ENCODE data around the gene PARVB.
A peak's percentile ranks its signal among the peaks of the same experiment; 100 is the strongest.
"Not testable (repeated sequence)": the region's sequence is repeated elsewhere in the genome, so short reads cannot be mapped to it uniquely, and the experiment has no call there.

Gene PARVB

GRCh38 chr22:44029069-44029468 lies 5.0 kb downstream of the PARVB start:
- no peak for DNase-seq

DNA sequence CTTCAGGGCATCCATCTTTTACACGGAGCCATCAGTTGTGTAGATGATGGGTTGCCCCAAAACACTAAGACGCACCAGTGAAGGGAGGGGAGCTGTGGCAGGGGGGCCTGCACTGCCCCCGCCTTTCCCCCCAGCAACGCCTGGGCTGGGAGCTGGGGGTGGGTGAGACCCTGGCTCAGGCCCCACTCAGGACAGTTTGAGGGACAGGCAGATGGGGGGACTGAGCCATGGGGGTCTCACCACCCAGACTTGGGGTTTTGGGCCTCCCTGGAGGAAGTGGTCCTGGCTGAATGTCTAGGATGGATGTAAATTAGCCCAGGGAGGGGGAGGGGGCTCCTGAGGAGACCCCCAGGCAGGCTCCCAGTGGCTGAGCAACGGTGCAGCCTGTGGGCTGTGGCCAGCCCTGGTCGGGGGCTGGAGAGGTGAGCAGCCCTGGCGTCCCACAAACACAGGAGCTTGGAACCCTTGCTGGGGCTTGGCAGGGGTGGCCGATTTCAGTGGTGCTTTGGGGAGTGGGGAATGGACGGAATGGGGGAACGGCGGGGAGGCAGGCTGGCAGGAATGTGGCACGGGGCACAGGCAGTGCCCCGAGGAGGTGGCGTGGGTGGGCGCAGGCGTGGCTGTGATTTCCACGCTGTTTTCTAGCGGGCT lies 6.1 kb downstream of the PARVB start:
- DNase-seq, result no peak

DNA sequence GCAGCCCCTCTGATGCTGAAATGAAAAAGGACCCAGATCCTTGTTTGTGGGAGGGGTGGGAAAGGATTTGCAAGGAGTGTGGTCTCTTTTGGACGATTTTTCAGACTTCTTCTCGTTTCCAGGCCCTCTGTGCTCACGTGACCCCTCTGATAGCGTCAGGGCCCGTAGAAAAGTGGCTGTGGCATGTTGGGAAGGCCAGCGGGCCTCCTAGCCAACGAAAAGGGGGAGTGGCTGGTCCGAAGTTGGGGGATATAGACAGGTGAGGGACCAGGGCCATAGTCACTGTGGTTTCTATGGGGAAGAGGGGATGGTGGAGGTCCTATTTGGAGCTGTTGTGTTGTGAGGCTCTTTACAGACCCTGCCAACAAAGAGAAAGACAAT lies 6.6 kb downstream of the PARVB start:
- no peak for DNase-seq

- DNase-seq, result no peak
These were observed 7.3 kb downstream of the PARVB start for GRCh38 chr22:44031158-44031952.

DNA sequence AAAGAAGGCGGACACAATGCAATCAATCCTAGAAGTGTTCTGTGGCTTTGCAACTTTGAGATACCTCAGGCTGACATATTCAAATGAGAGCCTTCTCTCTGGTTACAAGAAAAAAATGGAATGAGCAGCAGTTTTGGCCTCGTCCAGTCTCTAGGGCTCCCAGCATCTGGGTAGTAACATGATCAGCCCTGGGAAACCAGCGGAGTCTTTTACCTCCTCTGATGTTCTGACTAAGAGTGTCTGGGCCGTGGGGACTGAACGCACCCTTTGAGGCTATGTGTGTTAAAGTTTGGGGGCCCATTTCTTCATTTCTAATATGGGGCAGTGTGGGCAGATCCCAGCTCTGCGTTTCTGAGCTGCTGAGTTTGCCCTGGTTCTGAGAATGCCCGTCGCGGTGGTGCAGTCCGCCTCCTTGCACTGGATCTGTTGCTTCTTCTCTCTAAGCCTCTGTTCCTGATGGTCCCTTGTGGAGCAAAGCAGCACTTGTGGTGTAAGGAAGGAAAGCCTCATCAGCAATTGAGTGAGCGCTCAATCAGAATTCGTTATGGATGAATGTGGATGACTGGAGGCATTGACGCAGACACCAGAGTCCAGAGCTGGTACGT lies 8.1 kb downstream of the PARVB start:
- no peak for DNase-seq

GRCh38 chr22:44033287-44033686 lies 9.2 kb downstream of the PARVB start:
- DNase-seq, result no peak

DNA sequence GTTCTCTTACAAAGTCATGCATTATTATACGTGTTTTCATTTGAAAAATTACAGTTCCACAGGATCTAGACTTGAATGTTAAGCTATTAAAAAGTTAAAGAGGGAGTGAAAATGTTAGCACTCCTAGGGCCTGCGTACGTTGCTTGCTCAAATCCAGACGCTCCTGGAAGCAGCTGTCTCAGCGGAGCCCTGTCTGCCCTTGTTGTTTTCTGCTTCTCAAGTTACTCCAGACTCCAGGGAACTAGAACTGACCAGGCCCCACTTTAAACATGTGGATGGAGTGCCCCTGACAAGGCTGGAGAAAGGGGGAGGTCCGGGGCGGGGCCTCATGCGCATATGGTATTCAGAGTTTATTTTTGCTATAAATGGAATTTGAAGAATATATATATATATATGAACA lies 9.6 kb downstream of the PARVB start:
- peak; percentile 44 for DNase-seq

GRCh38 chr22:44037519-44038375 lies 13.6 kb downstream of the PARVB start:
- DNase-seq, result no peak

GRCh38 chr22:44039566-44040171 lies 15.6 kb downstream of the PARVB start:
- DNase-seq, result no peak

DNA sequence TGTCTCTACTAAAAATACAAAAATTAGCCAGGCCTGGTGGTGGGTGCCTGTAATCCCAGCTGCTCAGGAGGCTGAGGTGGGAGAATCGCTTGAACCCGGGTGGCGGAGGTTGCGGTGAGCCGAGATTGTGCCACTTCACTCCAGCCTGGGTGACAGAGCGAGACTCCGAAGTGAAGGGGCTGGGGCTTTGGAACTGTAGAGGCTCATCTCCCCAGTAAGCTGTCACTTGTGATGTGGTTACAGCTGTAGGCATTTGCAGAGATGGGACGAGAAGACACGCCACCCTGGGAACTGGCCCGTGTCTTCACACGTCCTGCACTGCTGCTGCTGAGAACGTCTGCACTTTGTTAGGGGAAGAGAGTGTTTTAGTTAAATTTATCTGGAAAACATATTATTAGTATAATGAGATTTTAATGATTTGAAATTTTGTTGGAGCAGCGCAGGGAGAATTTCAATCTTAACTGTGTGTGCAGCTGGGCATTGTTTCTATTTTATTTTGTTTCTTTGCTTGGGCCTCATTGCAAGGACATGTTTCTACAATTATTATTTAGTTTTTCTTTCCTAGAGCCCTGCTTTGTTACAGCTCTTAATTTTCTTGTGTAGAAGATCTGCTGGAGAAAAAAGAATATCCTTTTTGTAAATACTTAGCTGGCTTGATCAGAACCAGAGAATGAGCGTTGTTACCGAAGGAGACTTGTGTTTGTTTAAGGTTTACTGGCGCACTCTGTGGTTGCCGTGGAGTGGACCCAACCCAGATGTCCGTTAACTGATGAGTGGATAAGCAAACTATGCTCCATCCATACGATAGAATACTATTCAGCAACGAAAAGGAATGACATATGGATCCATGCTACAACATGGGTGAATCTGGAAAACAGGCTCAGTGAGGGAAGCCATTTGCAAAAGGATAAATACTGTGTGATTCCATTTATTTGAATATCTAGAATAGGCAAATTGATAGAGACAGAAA lies 18.4 kb downstream of the PARVB start:
- DNase-seq, result no peak

- no peak for DNase-seq
These were observed 21.0 kb downstream of the PARVB start for GRCh38 chr22:44045145-44045544.

GRCh38 chr22:44046485-44047141 lies 22.5 kb downstream of the PARVB start:
- no peak for DNase-seq

GRCh38 chr22:44047891-44048301 lies 23.8 kb downstream of the PARVB start:
- DNase-seq, result no peak

GRCh38 chr22:44049486-44050231 lies 25.6 kb downstream of the PARVB start:
- DNase-seq, result no peak

DNA sequence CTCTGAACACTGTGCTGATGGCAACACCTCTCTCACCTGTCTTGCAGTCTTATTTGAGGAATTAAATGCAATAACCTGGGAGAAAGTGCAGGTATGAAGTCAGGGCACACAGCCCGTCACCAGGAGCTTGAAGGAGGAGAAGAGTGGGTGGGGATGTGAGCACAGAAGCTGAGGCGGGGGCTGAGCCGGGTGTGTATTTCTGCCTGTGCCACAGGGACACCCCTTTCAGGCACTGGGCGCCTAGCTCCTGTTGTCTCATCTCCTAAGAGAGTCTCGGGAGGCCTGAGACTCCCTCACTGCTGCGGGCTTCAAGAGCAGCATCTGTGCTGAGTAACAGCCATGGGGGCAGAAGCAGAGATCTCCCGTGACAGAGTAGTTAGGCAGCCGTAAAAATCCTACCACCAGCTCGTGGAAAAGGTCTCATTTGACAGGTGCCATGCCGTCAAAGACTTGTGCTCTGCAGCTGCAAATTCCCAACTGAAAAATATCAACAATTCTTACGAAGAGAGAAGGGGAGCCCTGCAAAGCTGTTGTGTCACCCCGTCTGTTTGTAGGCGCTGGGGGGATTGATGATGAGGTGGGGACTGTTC lies 26.8 kb downstream of the PARVB start:
- DNase-seq, result no peak

DNA sequence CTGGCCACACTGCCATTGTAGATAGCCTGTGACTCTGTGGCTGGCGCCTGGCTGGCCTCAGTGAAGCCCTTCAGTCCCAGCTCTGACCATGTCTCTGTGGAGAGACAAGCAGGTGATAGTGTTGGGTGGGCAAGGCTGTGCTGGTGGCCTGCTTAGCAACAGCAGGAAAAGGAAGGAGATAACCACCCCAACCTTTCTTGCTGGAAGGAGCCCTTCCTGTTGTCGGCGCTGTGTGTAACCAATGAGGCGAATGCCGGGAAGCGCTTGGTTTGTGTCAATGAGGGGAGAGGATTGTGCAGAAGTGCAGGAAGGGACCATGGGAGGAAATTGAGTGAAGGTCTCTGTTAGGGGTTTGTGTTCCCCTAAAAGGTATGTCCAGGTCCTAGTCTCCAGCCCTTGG lies 27.3 kb downstream of the PARVB start:
- no peak for DNase-seq

- no peak for DNase-seq
These were observed 27.9 kb downstream of the PARVB start for GRCh38 chr22:44051961-44052360.

DNA sequence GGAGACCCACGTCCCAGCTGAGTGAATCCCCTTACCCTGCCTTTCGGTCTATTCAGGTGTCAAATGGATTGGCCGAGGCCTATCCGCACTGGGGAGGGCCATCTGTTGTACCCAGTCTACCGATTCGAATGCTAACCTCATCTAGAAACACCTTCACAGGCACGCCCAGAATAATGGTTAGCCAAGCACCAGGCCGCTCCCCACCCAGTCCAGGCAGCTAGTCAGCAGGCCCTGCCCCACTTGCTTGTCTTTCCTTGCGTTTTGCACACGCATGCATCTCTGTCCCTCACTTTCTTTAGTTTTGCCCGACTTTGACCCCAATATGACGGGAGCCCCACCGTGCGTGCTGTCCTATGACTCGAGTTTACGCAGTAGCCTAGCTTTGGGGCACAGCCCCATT lies 31.7 kb downstream of the PARVB start:
- DNase-seq, result no peak

DNA sequence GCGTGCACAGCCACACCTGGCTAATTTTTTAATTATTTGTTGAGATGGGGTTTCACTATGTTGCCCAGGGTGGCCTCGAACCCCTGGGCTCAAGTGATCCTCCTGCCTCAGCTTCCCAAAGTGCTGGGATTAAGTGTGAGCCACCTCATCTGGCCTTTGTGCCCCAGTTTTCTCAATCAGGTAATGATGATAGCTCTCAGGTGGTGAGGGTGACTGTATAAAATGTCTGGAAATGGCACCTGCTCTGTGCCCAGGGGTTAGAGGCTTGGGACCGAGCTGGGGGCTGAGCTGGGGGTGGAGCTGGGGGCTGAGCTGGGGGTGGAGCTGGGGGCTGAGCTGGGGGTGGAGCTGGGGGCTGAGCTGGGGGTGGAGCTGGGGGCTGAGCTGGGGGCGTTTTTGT lies 32.5 kb downstream of the PARVB start:
- DNase-seq, result not testable (repeated sequence)

Data from NCI-H524 treated with DMSO at 0.1 percent for 48 hours (cell line).